NK-92 treated with Interleukin-12 subunit alpha and Interleukin-12 subunit beta, amount 100 ng/mL, for 24 hours (cell line): ENCODE measurements around the gene GRID1.

Source experiments
- DNase-seq: peaks from one replicate; lab custom pipeline; 2025; lab: John Stamatoyannopoulos, UW

GRID1 gene

GRCh38 chr10:85648279-85648754 is 718.3 kb downstream of the GRID1 start:
- DNase-seq: no peak

GRCh38 chr10:85647741-85648140 is 718.9 kb downstream of the GRID1 start:
- DNase-seq: no peak

DNA sequence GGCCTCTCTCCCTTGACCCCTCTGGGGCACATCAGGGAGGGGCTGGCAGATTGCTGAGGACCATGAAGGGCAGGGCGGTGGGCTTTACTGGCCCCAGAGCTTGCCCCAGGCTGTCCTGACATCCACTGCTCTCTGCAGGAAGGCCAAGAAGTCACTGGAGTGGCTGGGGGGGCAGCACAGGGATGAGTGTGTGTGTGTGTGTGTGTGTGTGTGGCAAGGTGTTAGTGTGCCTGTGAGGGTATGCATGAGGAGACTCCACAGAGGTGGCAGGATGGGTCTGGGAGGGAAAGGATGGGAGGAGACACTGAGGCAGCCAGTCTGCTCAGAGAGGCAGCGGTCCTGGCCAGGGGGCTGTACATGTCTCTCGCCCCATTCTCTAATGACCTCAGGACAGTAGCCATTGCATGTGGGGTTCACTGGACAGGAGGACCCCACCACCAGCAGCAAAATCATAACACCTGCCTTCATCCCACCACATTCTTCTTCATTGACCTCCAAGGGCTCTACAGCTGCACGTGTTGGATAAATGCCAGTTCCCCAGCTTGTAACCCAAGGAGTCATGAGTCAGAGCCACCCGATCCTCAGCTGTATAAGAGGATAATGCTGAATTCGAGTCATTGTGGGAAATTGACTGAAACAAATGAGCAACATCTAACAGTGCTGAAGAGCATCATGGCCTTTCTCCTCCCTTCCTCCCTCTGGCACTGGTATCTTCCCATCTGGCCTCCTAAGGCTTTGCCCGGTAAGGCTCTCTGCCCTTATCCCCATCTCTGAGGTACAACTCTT is 720.5 kb downstream of the GRID1 start:
- no peak for DNase-seq

- no peak for DNase-seq
Measured at GRCh38 chr10:85645053-85645452, 721.5 kb downstream of the GRID1 start.

DNA sequence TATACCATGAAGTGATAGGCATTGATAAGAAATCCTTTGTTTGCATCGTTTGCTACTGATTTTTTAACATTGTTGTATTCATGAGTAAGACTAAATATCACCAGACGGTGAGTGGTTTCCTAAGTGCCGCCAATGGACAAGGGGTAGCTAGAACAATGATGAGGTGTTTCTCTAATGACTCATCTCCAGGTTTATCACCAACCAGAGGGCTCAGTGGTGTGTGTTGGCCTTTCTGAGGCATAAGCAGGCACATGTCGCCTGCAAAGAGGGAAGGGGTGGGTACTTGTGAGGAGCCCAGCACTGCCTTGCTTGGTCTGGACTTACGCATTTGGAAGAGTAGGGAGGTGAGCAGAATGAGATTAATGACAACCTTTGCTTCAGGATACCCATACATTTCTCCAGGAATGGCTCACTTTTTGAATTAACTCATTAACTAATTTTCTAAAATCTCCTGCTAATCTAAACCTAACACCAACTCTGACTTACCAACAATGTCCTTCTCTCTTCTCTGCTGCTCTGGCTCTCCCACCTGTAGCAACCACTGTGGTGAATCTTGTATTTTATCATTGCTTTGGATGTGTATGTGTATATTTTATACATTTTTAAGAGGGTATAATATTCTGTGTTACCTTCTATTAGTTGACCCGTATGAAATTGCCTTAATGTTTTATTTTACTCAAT is 722.6 kb downstream of the GRID1 start:
- no peak for DNase-seq

- DNase-seq: no peak
Measured at GRCh38 chr10:85643171-85643844, 723.3 kb downstream of the GRID1 start.

DNA sequence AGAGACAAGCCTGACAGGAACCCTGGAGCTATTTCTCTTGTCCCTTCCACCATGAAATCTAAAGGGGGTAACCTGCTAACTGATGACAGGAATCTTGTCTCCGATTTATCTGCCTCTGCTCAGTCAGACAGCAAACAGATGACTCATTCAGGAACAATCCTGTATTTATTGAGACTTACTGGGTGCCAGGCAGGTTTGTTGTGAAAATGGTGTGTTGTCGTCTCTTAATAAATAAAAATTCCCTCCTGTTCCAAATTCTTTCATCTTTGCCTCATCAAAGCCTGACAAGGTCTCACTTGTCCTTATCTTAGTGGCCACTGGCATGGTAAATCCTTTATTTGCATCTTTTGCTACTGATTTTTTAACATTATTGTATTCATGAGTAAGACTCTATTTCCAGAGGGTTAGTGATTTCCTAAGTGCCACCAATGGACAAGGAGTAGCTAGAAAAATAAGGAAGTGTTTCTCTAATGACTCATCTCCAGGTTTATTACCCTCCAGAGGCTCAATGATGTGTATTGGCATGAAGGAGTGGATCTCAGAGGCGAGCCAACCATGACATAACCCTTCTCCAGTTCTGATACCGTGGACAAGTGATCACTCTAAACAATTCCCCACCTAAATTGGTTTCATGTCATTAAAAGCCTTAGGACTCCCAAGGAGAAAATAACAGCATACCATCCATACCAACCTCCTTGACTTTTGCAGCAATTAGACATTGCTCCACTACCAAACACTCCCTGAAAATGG is 724.0 kb downstream of the GRID1 start:
- DNase-seq: no peak

DNA sequence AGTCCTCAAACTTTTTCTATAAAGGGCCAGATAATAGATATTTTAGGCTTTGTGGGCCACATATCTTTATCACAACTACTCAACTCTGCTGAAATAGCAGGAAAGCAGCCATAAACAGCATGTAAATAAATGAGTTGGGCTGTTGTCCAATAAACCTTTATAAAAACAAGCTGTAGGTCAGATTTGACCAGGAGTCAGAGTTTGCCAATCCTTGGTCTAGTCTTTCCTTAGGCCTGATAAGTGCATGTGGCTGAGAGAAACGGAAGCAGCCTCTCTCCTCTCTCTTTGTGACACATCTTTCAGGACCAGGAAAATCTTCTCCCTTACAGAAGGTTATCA is 724.5 kb downstream of the GRID1 start:
- DNase-seq: no peak

- no peak for DNase-seq
Measured at GRCh38 chr10:85641479-85642009, 725.1 kb downstream of the GRID1 start.

DNA sequence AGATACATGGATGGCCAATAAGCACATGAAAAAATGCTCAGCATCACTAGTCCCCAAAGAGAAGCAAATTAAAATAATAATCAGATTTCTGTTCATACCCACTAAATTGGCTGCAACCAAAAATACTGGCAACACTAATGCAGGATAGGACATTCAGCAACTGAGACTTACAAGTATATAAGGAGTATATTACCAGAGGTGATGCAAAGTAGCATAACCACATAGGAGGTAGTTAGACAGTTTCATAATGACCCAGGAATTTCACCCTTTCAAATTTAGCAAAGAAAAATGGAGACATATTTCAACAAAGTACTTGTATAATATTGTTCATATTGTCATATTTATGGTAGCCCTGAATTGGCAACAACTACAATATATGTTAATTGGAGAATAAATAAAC is 727.8 kb downstream of the GRID1 start:
- DNase-seq: no peak

DNA sequence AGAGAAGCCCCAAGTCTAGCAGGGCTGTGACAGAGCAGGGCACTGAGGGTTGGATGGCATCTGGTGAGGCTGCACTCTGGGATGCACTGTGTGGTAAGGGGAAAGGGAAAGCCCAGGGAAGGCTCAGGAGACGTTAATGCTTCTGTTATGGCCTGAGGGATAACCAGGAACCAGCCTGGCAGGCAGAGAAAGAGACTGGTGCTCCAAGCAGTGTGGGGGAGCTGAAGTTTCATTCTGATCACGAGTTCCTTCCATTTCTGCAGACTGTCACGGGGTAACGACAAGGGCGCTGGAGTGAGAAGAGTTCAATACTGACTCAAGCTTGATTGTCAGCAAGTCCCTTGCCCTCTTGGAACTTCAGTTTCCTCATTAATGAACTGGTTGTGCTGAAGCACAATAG is 730.9 kb downstream of the GRID1 start:
- DNase-seq: no peak

DNA sequence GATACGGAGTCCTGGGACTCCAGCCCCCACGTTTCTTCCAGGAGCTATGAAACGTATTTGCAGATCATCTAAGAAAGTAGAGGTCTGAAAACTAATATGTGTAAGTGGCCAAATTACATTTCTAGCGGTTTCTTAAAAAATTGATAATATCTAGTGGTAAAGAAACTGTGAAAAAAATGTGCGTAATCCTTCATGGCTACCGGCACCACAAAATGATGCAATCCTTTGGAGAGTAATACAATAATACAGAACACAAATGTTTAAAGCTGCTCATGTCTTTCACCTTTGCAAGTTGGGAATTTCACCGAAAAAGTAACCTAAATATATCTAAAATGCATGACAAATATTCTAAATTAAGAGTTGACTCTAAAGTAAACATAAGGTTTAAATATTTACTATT is 742.1 kb downstream of the GRID1 start:
- no peak for DNase-seq

GRCh38 chr10:85623758-85624157 is 742.8 kb downstream of the GRID1 start:
- DNase-seq: no peak

DNA sequence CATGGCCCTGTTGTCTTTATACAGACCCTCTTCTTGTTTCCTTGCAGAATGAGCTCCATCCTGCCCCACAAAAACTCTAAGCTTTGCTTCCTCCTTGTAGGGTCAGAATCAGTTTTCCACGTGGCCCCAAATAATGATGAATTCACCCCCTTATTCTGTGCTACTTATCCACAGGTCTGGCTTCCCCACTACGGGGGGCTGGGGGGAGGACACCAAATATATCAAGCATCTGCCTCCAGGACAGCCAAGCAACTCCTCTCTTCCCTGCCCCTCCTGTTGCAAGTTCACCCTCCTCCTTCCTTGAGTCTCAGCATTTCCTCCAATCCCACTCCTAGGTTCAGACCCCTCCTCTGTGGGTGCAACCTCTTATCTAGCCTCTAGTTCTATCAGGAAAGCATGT is 743.3 kb downstream of the GRID1 start:
- DNase-seq: no peak

GRCh38 chr10:85622425-85622824 is 744.2 kb downstream of the GRID1 start:
- no peak for DNase-seq

- no peak for DNase-seq
Measured at GRCh38 chr10:85621562-85621961, 745.0 kb downstream of the GRID1 start.

GRCh38 chr10:85620807-85621206 is 745.8 kb downstream of the GRID1 start:
- DNase-seq: no peak

GRCh38 chr10:85619832-85620231 is 746.8 kb downstream of the GRID1 start:
- no peak for DNase-seq

DNA sequence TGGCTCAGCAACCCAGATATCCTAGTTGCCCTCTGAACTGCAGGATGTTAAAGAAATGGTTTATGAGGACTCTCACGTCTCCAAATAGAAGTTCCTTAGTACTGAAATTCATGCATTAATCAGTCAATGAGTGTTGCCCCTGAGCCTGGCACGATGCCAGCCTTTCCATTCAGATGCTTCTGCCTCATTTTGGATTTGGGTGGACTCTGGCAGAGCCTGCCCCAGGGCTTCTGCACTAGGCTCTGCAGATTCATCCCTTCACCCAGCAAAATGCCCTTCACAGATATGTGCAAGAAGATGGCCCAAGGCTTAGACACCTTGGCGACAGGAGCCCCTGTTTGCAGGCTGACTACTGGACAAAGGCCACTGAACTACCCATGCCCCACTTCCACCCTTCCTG is 747.8 kb downstream of the GRID1 start:
- DNase-seq: no peak

DNA sequence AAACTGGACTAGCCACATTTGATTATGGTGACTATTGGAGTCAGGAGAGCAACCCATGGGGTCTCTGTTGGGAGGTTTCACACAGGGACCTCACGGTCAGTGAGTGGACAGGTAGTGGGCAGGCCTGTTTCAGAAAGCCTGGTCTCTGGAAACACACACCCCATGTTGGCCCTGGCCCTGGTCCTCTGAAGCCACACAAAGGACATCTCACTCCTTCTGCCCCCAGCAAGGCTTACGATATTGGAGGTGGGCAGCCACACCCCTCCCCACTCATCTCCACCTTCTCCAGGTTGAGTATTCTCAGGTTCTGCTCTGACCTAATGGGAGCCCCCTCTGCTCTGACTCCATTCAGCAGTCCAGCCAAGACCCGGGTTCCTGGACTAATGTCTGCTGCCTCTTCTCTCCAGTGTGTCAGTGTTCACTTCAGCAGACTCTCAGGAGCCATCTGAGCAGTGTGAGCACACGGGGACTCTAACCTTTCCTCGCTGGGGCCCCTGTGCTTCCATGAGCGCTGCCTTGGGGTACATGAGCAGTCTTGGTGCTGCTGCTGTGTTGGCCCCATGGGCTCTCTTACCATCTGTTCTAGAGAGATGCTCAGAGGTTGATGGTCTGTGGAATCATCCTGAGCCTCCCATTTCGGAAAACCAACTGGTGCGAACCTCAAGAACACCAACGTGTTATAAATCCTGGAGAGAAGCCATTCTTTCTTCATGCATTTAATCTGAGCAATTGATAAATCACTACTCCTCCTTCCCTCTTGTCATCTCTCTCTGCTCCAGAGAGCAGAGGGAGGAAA is 748.6 kb downstream of the GRID1 start:
- no peak for DNase-seq

DNA sequence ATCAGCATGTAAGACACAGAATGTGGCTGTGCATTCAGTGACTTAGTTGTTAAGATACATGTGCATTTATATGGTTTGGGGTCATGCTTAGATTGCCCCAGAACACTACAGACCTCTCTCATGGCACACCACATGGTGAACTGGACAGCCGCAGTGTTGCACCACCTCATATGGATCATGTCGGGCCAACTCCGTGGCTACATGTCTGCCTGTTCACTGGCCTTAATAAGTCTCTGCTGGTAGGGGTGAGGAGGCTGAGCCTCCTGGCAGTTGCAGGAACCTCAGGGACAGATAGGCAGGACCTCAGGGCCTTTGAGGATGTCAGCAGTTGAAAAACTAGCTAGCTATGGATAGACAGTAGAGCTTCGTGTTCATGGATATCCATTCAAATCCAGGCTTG is 751.0 kb downstream of the GRID1 start:
- DNase-seq: no peak
